Peyer's patch (tissue), 4 donors: Measurements from ENCODE around the gene LMX1B. TPM values are rescaled to one million over a fixed set of nuclear protein-coding genes. Genes with fewer than 3 reads are reported as not detected.
A peak's percentile ranks its signal among the peaks of the same experiment; 100 is the strongest.
"Not testable (repeated sequence)": the region's sequence is repeated elsewhere in the genome, so short reads cannot be mapped to it uniquely, and the experiment has no call there.

Experiments used
- DNase-seq, 3 donors: peaks; one replicate each; pipeline ENCODE4 v3.0.0-alpha.2; 2017 to 2019
- H3K27ac ChIP-seq, 4 donors: fragments of 200-600 bp; sonication (generic); one replicate each; pipeline ENCODE4 v1.5.1; 2016 to 2019
- H3K27me3 ChIP-seq, 2 donors: fragments of 200-600 bp; sonication (generic); one replicate each; pipeline ENCODE4 v1.5.1; 2019
- H3K36me3 ChIP-seq, 3 donors: fragments of 200-600 bp; sonication (generic); one replicate each; pipeline ENCODE4 v1.5.1; 2016 to 2019
- H3K4me1 ChIP-seq, 4 donors: fragments of 200-600 bp; sonication (generic); one replicate each; pipeline ENCODE4 v1.5.1; 2016 to 2019
- H3K4me3 ChIP-seq, 4 donors: fragments of 200-600 bp; sonication (generic); 1 replicate in 3 of 4; 2 replicates in 1 of 4; pipeline ENCODE4 v1.5.1; 2016 to 2019; ENCODE audit warnings: mild to moderate bottlenecking in 1 of 4
- H3K9me3 ChIP-seq, 4 donors: fragments of 200-600 bp; sonication (generic); one replicate each; pipeline ENCODE4 v1.5.1; 2016 to 2019; ENCODE audit warnings: mild to moderate bottlenecking in 1 of 4
- POLR2A ChIP-seq, 2 donors: fragments of 450-650 bp; IDR thresholded peaks; one replicate each; pipeline ENCODE4 v1.5.1; 2017; ENCODE audit warnings: antibody characterized with exemption in 2 of 2, mild to moderate bottlenecking in 2 of 2, moderate library complexity in 2 of 2
- total RNA-seq, 4 donors: library from RNA; depleted of rRNA; stranded (reverse); fragments of >200 nt; gene quantifications; one replicate each; pipeline ENCODE4 v1.1.0, GENCODE V29; 2016
- TF ChIP-seq, protein P1 (sequence below), 6 experiments: fragments of 450-650 bp in 4 of 6; fragments of 200-600 bp in 2 of 6; sonication (generic) in 1 of 6; IDR thresholded peaks; one replicate each; pipeline ENCODE4 v1.5.1; 2017 to 2019; ENCODE audit warnings: antibody characterized with exemption in 6 of 6, mild to moderate bottlenecking in 3 of 6, moderate library complexity in 1 of 6

LMX1B gene
- total RNA-seq, 4 donors from 2014 or later, result not detected

DNA sequence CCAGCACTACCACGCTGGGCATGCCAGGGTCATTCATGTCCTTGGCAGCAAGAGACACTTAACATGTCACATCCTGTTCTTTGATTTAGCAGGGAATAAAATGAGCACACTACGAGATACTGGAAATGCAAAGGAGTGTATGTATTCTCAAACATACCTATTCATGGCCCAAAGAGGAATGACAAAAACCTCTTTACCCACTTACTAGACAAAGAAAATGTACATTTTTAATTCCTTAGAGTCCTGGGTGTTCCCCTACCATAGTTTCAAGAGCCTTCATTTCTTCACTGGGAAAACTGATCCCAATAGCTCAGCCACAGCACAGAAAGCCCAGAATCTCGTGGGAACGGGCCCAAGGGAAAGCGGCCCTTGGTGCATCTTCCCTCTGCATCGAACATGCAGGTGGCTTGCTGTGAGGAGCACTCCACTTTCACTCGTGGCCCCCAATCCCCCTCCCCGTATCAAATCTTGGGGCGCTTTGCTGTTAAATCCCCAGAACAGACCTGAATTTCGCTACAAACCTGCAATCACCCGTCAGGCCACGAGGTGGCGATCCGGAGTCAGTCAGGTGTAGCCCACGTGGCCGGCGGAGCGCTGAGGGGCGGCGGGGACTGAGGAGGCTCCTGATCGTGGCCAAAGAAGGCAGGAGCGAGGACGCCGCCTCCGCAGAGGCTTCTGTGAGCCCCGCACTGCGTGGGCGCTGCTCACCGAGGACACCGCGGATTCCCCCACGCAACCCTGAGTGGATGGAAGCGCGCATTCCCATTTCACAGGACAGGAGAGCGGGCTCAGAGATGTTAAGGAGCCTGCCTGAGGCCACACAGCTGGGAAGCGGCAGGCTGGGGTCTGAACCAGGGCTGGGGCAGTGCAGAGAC, 91.4 kb downstream of the LMX1B start:
- TF ChIP-seq, protein P1, sequence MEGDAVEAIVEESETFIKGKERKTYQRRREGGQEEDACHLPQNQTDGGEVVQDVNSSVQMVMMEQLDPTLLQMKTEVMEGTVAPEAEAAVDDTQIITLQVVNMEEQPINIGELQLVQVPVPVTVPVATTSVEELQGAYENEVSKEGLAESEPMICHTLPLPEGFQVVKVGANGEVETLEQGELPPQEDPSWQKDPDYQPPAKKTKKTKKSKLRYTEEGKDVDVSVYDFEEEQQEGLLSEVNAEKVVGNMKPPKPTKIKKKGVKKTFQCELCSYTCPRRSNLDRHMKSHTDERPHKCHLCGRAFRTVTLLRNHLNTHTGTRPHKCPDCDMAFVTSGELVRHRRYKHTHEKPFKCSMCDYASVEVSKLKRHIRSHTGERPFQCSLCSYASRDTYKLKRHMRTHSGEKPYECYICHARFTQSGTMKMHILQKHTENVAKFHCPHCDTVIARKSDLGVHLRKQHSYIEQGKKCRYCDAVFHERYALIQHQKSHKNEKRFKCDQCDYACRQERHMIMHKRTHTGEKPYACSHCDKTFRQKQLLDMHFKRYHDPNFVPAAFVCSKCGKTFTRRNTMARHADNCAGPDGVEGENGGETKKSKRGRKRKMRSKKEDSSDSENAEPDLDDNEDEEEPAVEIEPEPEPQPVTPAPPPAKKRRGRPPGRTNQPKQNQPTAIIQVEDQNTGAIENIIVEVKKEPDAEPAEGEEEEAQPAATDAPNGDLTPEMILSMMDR (IDR thresholded peaks at IDR 0.05), result peak; percentile 81 to 93 (median 89)
- no peak for TF ChIP-seq POLR2A (IDR thresholded peaks at IDR 0.05)
- H3K4me1 ChIP-seq, result peaks cover 0 to 8% (median 0%) of the 10 kb centered on the region in 4 donors
- H3K36me3 ChIP-seq, result no peaks in the 10 kb centered on the region
- H3K9me3 ChIP-seq, result no peaks in the 10 kb centered on the region
- H3K27ac ChIP-seq, result no peak overlapping the region
- peak overlapping the region in 2 of 4 donors; percentile 10 to 28 for H3K4me3 ChIP-seq
- H3K27me3 ChIP-seq, result no peaks in the 10 kb centered on the region
- peak; percentile 83 to 93 (median 85) for DNase-seq

DNA sequence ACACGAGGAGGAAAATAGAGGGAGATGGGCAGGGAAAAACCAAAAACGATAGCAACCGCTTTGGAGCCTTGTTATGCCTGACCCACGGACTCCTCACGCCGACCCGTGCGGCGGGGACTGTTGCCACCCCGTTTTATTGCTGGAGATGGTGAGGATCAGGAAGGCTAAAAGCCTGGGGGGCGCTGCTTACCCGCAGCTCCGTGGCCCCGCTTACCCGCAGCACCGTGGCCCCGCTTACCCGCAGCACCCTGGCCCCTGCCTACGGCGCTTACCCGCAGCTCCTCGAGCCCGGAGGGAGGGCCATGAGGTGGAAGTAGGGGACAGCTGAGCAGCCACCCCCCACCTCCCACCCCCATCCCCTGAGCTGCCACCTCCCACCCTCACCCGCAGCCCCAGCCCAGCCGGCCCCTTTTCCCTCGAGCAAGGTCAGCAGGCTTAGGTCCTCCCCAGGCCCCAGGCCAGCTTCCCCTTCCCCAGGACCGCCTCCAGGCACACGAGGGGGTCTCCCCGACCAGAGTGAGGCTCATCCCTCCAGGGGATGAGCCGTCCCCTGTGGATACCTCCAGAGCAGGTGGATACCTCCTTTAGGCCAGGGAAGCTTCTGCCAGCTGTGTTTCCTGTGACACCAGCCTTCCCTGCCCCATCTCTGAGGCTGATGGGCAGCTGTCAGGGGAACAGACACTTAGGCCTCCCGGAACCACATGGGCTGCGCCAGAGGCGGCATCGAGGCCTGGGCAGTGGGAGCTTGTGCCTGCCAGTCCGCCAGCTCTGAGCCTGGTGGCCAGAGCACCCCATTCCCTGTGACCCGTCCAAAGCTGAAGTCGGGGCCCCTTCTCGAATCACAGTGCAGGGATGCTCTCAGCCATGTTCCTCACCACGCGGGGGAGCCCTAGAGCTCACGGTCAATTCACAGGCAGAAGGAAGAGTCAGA, 92.3 kb downstream of the LMX1B start:
- TF ChIP-seq, protein P1 (IDR thresholded peaks at IDR 0.05), result peak; percentile 34 to 70 (median 66)
- no peak for TF ChIP-seq POLR2A (IDR thresholded peaks at IDR 0.05)
- H3K27me3 ChIP-seq, result no peaks in the 10 kb centered on the region
- DNase-seq, result peak; percentile 80 to 91 (median 86)
- no peaks in the 10 kb centered on the region for H3K9me3 ChIP-seq
- H3K4me1 ChIP-seq, result peaks cover 0 to 8% (median 0%) of the 10 kb centered on the region in 4 donors
- H3K27ac ChIP-seq, result no peak overlapping the region
- H3K36me3 ChIP-seq, result no peaks in the 10 kb centered on the region
- peak overlapping the region in 1 of 4 donors; percentile 28 for H3K4me3 ChIP-seq

DNA sequence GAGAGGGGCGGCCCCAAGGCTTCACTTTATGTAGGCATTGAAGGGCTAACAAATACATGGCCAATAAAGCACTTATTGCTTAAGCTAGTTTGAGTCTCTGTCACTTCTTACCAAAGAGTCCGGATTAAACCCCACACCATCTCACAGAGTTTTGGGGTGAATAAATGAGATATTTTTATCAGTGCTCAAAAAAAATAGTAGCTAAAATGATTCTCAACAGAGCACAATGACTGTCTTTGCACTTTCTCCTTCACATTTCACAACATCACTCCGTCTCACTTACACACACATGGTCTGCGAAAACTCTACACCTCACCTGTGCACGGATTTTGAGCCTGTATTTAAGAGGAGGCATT, 92.9 kb downstream of the LMX1B start:
- H3K27ac ChIP-seq, result no peak overlapping the region
- peaks cover 0 to 8% (median 0%) of the 10 kb centered on the region in 4 donors for H3K4me1 ChIP-seq
- H3K9me3 ChIP-seq, result no peaks in the 10 kb centered on the region
- no peaks in the 10 kb centered on the region for H3K27me3 ChIP-seq
- no peak for TF ChIP-seq POLR2A (IDR thresholded peaks at IDR 0.05)
- TF ChIP-seq, protein P1 (IDR thresholded peaks at IDR 0.05), result no peak
- no peaks in the 10 kb centered on the region for H3K36me3 ChIP-seq
- H3K4me3 ChIP-seq, result no peak overlapping the region
- no peak for DNase-seq

DNA sequence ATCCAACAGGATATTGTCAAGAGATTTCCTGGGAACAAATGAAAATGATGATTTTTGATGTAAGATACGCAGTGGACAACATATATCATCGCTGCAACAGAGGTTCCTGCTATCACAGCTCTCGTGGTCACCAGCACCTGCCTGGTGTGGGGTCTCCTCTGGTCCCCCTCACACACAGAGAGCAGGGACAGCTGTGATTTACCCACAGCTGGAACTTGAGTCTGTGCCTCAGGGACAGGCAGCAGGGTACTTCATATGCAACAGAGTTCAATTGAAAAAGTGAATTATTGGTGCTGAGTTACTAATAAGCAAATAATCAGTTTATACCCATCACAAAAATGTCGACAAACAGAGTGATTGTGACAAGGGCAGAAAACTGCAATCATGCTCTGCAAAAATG, 93.4 kb downstream of the LMX1B start:
- no peaks in the 10 kb centered on the region for H3K36me3 ChIP-seq
- H3K4me3 ChIP-seq, result no peak overlapping the region
- H3K4me1 ChIP-seq, result peaks cover 0 to 8% (median 0%) of the 10 kb centered on the region in 4 donors
- TF ChIP-seq POLR2A (IDR thresholded peaks at IDR 0.05), result no peak
- TF ChIP-seq, protein P1 (IDR thresholded peaks at IDR 0.05), result no peak
- no peak overlapping the region for H3K27ac ChIP-seq
- H3K9me3 ChIP-seq, result no peaks in the 10 kb centered on the region
- DNase-seq, result peak in 2 of 3 donors; percentile 11 to 21
- H3K27me3 ChIP-seq, result no peaks in the 10 kb centered on the region

DNA sequence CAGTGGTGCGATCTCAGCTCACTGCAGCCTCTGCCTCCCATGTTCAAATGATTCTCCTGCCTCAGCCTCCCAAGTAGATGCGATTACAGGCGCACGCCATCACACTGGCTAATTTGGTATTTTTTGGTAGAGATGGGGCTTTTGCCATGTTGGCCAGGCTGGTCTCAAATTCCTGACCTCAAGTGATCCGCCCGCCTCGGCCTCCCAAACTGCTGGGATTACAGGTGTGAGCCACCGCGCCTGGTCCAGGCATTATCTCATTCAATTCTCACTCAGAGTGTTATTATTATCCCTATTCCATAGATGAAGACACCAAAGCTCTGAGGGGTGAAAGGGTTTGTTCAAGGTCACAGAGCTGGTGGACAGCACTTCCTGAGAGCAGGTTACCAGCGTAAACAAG, 94.0 kb downstream of the LMX1B start:
- H3K27me3 ChIP-seq, H3K9me3 ChIP-seq, H3K27ac ChIP-seq, H3K4me3 ChIP-seq, H3K4me1 ChIP-seq, H3K36me3 ChIP-seq: not testable (repeated sequence)
- DNase-seq, result peak in 1 of 3 donors; percentile 5
